Liver (tissue), 9 donors: ENCODE measurements around the gene CSE1L. TPM values are rescaled to one million over a fixed set of nuclear protein-coding genes. Genes with fewer than 3 reads are reported as not detected.
A peak's percentile ranks its signal among the peaks of the same experiment; 100 is the strongest.
"Not testable (repeated sequence)": the region's sequence is repeated elsewhere in the genome, so short reads cannot be mapped to it uniquely, and the experiment has no call there.

Experiments used
- DNase-seq: peaks from one replicate; pipeline ENCODE4 v3.0.0-alpha.2; 2017; ENCODE audit warnings: low spot score
- H3K27ac ChIP-seq, 2 donors: one replicate each; pipeline ENCODE4 v1.7.0; 2013; ENCODE audit warnings: inconsistent platforms in 2 of 2, low read length in 2 of 2, control low read depth in 1 of 2, low read depth in 1 of 2, mild to moderate bottlenecking in 1 of 2
- H3K27me3 ChIP-seq, 4 donors: one replicate each; pipeline versions ENCODE4 v1.6.1 to v1.7.0; 2013; ENCODE audit warnings: low read length in 3 of 4, inconsistent platforms in 1 of 4, mild to moderate bottlenecking in 1 of 4, moderate library complexity in 1 of 4; ENCODE audit not compliant: control insufficient read depth in 4 of 4, insufficient read depth in 4 of 4
- H3K36me3 ChIP-seq, 4 donors: one replicate each; pipeline versions ENCODE4 v1.6.1 to v1.7.0; 2013; ENCODE audit warnings: low read length in 3 of 4, mild to moderate bottlenecking in 3 of 4, low read depth in 1 of 4, moderate library complexity in 1 of 4; ENCODE audit not compliant: control insufficient read depth in 4 of 4, insufficient read depth in 3 of 4
- H3K4me1 ChIP-seq, 4 donors: one replicate each; pipeline versions ENCODE4 v1.6.1 to v1.7.0; 2013; ENCODE audit warnings: low read length in 3 of 4, mild to moderate bottlenecking in 3 of 4, moderate library complexity in 1 of 4; ENCODE audit not compliant: control insufficient read depth in 4 of 4, insufficient read depth in 4 of 4
- H3K4me3 ChIP-seq, 3 donors: one replicate each; pipeline versions ENCODE4 v1.6.1 to v1.7.0; 2013; ENCODE audit warnings: low read length in 3 of 3, control low read depth in 1 of 3, low read depth in 1 of 3, mild to moderate bottlenecking in 1 of 3
- H3K9ac ChIP-seq, 2 donors: one replicate each; pipeline ENCODE4 v1.7.0; 2013; ENCODE audit warnings: low read length in 2 of 2, mild to moderate bottlenecking in 2 of 2, moderate library complexity in 2 of 2, control low read depth in 1 of 2, low read depth in 1 of 2
- H3K9me3 ChIP-seq, 4 donors: one replicate each; pipeline versions ENCODE4 v1.6.1 to v1.7.0; 2013; ENCODE audit warnings: low read length in 3 of 4; ENCODE audit not compliant: control insufficient read depth in 4 of 4
- FOXA1 ChIP-seq: IDR thresholded peaks from 2 replicates; pipeline ENCODE4 v1.6.1; 2016; ENCODE audit warnings: antibody characterized with exemption
- FOXA2 ChIP-seq: IDR thresholded peaks from 2 replicates; pipeline ENCODE4 v1.6.1; 2016; ENCODE audit warnings: antibody characterized with exemption
- GABPA ChIP-seq, 2 donors: IDR thresholded peaks in 1 of 2; conservative IDR thresholded peaks in 1 of 2; 2 replicates each; pipeline ENCODE4 v1.6.1; 2016; ENCODE audit warnings: antibody characterized with exemption in 2 of 2, mild to moderate bottlenecking in 1 of 2, moderate library complexity in 1 of 2
- HNF4A ChIP-seq, 2 donors: conservative IDR thresholded peaks; 2 replicates each; pipeline ENCODE4 v1.6.1; 2016; ENCODE audit warnings: antibody characterized with exemption in 2 of 2, mild to moderate bottlenecking in 2 of 2
- HNF4G ChIP-seq: IDR thresholded peaks from 2 replicates; pipeline ENCODE4 v1.6.1; 2016; ENCODE audit warnings: antibody characterized with exemption
- JUND ChIP-seq, 2 donors: IDR thresholded peaks; 2 replicates each; pipeline ENCODE4 v1.6.1; 2016; ENCODE audit warnings: antibody characterized with exemption in 2 of 2
- NR2F2 ChIP-seq: IDR thresholded peaks from 2 replicates; pipeline ENCODE4 v1.6.1; 2016; ENCODE audit warnings: antibody characterized with exemption
- RAD21 ChIP-seq, 2 donors: IDR thresholded peaks; 2 replicates each; pipeline ENCODE4 v1.6.1; 2016; ENCODE audit warnings: antibody characterized with exemption in 2 of 2, mild to moderate bottlenecking in 2 of 2
- SP1 ChIP-seq: IDR thresholded peaks from 2 replicates; pipeline ENCODE4 v1.6.1; 2018; ENCODE audit warnings: antibody characterized with exemption, mild to moderate bottlenecking
- TAF1 ChIP-seq: conservative IDR thresholded peaks from 2 replicates; pipeline ENCODE4 v1.6.1; 2016; ENCODE audit warnings: antibody characterized with exemption, mild to moderate bottlenecking
- YY1 ChIP-seq: IDR thresholded peaks from 2 replicates; pipeline ENCODE4 v1.6.1; 2016; ENCODE audit warnings: antibody characterized with exemption, mild to moderate bottlenecking
- WGBS: extraction: QIAGEN DNeasy Blood & Tissue Kit; methylation state at CpG from one replicate; pipeline ENCODE4 v1.1.7; 2013; 5-methylcytosine and 5-hydroxymethylcytosine counted together
- polyA plus RNA-seq, 2 donors: library from polyadenylated mRNA; stranded (reverse) in 1 of 2; unstranded in 1 of 2; fragments of 200-250 nt in 1 of 2; fragments of >200 nt in 1 of 2; fragmentation: Nextera tagmentation in 1 of 2; extraction: Ambion mirVana in 1 of 2; gene quantifications; one replicate each; pipeline versions ENCODE4 v1.2.1 to v1.2.3, GENCODE V29; 2013 to 2015
- total RNA-seq, 2 donors: library from RNA; depleted of rRNA; stranded (reverse); fragments of >200 nt; gene quantifications; one replicate each; pipeline ENCODE4 v1.2.3, GENCODE V29; 2014
- TF ChIP-seq, protein P1 (sequence below): IDR thresholded peaks from 2 replicates; pipeline ENCODE4 v1.6.1; 2016; ENCODE audit warnings: antibody characterized with exemption
- TF ChIP-seq, protein P2 (sequence below): IDR thresholded peaks from 2 replicates; pipeline ENCODE4 v1.6.1; 2016; ENCODE audit warnings: antibody characterized with exemption
- TF ChIP-seq, protein P3 (sequence below): fragments of 150-350 bp; IDR thresholded peaks from 2 replicates; pipeline ENCODE4 v1.5.1; 2017; ENCODE audit warnings: improper control_type of control experiment, low read depth, low read length; ENCODE audit not compliant: missing input control
- TF ChIP-seq, protein P4 (sequence below): IDR thresholded peaks from 2 replicates; pipeline ENCODE4 v1.6.1; 2016; ENCODE audit warnings: antibody characterized with exemption
- donor health status: healthy.
- donor health status: healthy.
- donor health status: healthy.
- donor health status: healthy.
- donor health status: healthy.

Gene CSE1L
- total and polyA plus RNA-seq, 4 donors = 13.1 to 48.8 (median 19.3) TPM

DNA sequence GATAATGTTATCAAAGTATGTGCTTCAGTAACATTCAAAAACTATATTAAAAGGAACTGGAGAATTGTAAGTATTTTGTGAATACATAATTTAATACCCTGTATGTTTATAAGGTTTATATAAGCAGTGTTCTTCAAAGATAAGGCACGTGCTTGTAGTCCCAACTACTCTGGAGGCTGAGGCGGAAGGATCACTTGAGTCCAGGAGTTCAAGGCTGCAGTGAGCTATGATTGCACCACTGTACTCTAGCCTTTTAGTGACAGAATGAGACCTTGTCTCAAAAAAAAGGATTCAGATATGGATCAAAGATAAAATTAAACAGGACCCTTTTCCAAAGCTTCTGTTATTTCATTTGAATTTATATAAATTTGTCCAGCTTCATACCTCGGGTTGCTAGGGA, 17.2 kb downstream of the CSE1L start:
- Histone ChIP-seq H3K9ac (no peak overlapping the region), H3K9me3 (no peaks in the 10 kb centered on the region), H3K4me1 (peaks cover 0 to 2% (median 0%) of the 10 kb centered on the region in 4 donors), H3K4me3 (no peak overlapping the region), H3K36me3 (peaks cover 6 to 37% (median 33%) of the 10 kb centered on the region in 4 donors), H3K27me3 (no peaks in the 10 kb centered on the region), H3K27ac (no peak overlapping the region)
- no peak for TF ChIP-seq TAF1
- peak in 1 of 2 donors; percentile 7 for TF ChIP-seq HNF4A (conservative IDR thresholded peaks at IDR 0.05)
- TF ChIP-seq, protein P1, sequence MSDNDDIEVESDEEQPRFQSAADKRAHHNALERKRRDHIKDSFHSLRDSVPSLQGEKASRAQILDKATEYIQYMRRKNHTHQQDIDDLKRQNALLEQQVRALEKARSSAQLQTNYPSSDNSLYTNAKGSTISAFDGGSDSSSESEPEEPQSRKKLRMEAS = no peak
- TF ChIP-seq GABPA (IDR thresholded peaks at IDR 0.05 in 1 of 2, conservative IDR thresholded peaks at IDR 0.05 in 1 of 2) = no peak
- TF ChIP-seq FOXA1 = no peak
- WGBS = 77% methylated on average over 3 of the region's 3 CpGs
- DNase-seq = no peak

DNA sequence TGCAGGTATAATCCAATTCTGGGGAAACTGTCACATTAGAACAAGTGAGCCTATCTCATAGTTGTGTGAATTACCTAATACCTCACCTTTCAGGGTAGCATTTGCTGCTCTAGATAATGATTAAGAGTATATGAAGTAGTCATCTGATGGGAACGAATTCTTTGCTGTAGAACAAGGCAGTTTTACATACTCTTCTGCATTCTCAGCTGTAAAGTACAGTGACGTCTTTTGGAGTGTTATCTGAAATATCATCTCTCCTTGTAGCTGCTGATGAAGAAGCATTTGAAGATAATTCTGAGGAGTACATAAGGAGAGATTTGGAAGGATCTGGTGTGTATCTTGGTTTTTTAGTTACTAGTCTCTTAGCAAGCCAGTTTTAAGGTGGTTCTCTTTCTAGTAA, 28.4 kb downstream of the CSE1L start:
- Histone ChIP-seq H3K9ac (no peak overlapping the region), H3K27me3 (no peaks in the 10 kb centered on the region), H3K36me3 (peaks cover 11 to 70% (median 51%) of the 10 kb centered on the region in 4 donors), H3K4me1 (no peaks in the 10 kb centered on the region), H3K27ac (no peak overlapping the region), H3K4me3 (no peak overlapping the region), H3K9me3 (no peaks in the 10 kb centered on the region)
- no peak for DNase-seq
- TF ChIP-seq HNF4G = no peak
- TF ChIP-seq, protein P2, sequence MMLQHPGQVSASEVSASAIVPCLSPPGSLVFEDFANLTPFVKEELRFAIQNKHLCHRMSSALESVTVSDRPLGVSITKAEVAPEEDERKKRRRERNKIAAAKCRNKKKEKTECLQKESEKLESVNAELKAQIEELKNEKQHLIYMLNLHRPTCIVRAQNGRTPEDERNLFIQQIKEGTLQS = no peak
- no peak for TF ChIP-seq NR2F2
- TF ChIP-seq SP1 = no peak
- TF ChIP-seq FOXA1 = no peak
- no peak for TF ChIP-seq TAF1
- no peak for TF ChIP-seq RAD21 (IDR thresholded peaks at IDR 0.05)
- no peak for TF ChIP-seq HNF4A (conservative IDR thresholded peaks at IDR 0.05)
- TF ChIP-seq GABPA (IDR thresholded peaks at IDR 0.05 in 1 of 2, conservative IDR thresholded peaks at IDR 0.05 in 1 of 2) = no peak
- TF ChIP-seq YY1 = no peak
- TF ChIP-seq, protein P1 = no peak
- no peak for TF ChIP-seq JUND (IDR thresholded peaks at IDR 0.05)
- TF ChIP-seq FOXA2 = no peak
- WGBS = 85% methylated on average over 2 of the region's 2 CpGs

DNA sequence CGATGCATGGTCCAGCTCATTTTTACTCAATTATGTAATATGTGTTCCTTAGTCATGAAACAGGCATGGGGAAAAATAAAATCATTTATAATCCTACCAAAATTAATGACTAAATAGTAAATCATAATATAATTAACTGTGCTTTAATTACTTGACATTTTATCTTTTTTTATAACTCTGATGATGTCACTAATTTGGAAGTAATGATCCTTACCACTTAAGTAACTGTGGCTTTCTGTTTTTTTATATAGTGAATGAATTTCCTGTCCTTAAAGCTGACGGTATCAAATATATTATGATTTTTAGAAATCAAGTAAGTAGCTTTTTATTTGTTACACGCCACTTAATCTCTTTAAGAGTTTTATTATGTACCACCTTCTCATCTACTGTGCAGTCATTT, 32.2 kb downstream of the CSE1L start:
- no peaks in the 10 kb centered on the region for H3K27me3 ChIP-seq
- TF ChIP-seq JUND (IDR thresholded peaks at IDR 0.05) = no peak
- no peak for TF ChIP-seq FOXA1
- no peak for TF ChIP-seq HNF4G
- TF ChIP-seq YY1 = no peak
- TF ChIP-seq RAD21 (IDR thresholded peaks at IDR 0.05) = no peak
- TF ChIP-seq, protein P1 = no peak
- TF ChIP-seq, protein P3, sequence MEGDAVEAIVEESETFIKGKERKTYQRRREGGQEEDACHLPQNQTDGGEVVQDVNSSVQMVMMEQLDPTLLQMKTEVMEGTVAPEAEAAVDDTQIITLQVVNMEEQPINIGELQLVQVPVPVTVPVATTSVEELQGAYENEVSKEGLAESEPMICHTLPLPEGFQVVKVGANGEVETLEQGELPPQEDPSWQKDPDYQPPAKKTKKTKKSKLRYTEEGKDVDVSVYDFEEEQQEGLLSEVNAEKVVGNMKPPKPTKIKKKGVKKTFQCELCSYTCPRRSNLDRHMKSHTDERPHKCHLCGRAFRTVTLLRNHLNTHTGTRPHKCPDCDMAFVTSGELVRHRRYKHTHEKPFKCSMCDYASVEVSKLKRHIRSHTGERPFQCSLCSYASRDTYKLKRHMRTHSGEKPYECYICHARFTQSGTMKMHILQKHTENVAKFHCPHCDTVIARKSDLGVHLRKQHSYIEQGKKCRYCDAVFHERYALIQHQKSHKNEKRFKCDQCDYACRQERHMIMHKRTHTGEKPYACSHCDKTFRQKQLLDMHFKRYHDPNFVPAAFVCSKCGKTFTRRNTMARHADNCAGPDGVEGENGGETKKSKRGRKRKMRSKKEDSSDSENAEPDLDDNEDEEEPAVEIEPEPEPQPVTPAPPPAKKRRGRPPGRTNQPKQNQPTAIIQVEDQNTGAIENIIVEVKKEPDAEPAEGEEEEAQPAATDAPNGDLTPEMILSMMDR = no peak
- TF ChIP-seq, protein P4, sequence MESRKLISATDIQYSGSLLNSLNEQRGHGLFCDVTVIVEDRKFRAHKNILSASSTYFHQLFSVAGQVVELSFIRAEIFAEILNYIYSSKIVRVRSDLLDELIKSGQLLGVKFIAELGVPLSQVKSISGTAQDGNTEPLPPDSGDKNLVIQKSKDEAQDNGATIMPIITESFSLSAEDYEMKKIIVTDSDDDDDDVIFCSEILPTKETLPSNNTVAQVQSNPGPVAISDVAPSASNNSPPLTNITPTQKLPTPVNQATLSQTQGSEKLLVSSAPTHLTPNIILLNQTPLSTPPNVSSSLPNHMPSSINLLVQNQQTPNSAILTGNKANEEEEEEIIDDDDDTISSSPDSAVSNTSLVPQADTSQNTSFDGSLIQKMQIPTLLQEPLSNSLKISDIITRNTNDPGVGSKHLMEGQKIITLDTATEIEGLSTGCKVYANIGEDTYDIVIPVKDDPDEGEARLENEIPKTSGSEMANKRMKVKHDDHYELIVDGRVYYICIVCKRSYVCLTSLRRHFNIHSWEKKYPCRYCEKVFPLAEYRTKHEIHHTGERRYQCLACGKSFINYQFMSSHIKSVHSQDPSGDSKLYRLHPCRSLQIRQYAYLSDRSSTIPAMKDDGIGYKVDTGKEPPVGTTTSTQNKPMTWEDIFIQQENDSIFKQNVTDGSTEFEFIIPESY = no peak
- no peak for TF ChIP-seq TAF1
- DNase-seq = no peak
- H3K4me3 ChIP-seq = no peak overlapping the region
- no peak overlapping the region for H3K27ac ChIP-seq
- H3K36me3 ChIP-seq = peaks cover 16 to 66% (median 41%) of the 10 kb centered on the region in 4 donors
- H3K9ac ChIP-seq = no peak overlapping the region
- 94% methylated on average over 3 of the region's 3 CpGs for WGBS
- no peaks in the 10 kb centered on the region for H3K9me3 ChIP-seq
- H3K4me1 ChIP-seq = no peaks in the 10 kb centered on the region

DNA sequence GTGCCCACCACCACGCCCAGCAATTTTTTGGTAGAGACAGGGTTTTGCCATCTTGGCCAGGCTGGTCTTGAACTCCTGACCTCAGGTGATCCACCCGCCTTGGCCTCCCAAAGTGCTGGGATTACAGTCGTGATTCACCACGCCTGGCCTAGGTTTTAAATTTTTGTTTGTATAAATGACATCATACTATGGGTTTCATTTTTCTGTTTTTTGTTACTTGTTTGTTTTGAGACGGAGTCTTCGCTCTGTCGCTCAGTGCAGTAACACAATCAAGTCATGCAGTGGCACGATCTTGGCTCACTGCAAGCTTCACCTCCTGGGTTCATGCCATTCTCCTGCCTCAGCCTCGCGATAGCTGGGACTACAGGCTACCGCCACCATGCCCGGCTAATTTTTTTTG, 36.2 kb downstream of the CSE1L start:
- WGBS = 97% methylated on average over 12 of the region's 12 CpGs
- not testable (repeated sequence) for H3K27me3 ChIP-seq, H3K9me3 ChIP-seq, DNase-seq, H3K4me1 ChIP-seq, H3K9ac ChIP-seq, H3K4me3 ChIP-seq, H3K27ac ChIP-seq
- H3K36me3 ChIP-seq = peaks cover 21 to 68% (median 46%) of the 10 kb centered on the region in 4 donors
